Spleen (tissue), 11 donors: ENCODE measurements around the gene SAAL1. TPM values are rescaled to one million over a fixed set of nuclear protein-coding genes. Genes with fewer than 3 reads are reported as not detected.

Source experiments
- DNase-seq: peaks from one replicate; pipeline ENCODE4 v3.0.0-alpha.2; 2020
- H3K27ac ChIP-seq, 8 donors: fragments of 200-600 bp; sonication (generic) in 7 of 8; 1 replicate in 4 of 8; 2 replicates in 4 of 8; pipeline versions ENCODE4 v1.5.0 to v1.8.0; 2016 to 2021; ENCODE audit warnings: inconsistent platforms in 4 of 8, mild to moderate bottlenecking in 4 of 8, moderate library complexity in 1 of 8
- H3K27me3 ChIP-seq, 7 donors: fragments of 200-600 bp; sonication (generic) in 6 of 7; replicated peaks in 1 of 7; 1 replicate in 4 of 7; 2 replicates in 3 of 7; pipeline versions ENCODE4 v1.5.0 to v1.8.0; 2016 to 2021; ENCODE audit warnings: inconsistent platforms in 3 of 7, mild to moderate bottlenecking in 1 of 7
- H3K36me3 ChIP-seq, 6 donors: fragments of 200-600 bp; sonication (generic) in 5 of 6; 1 replicate in 4 of 6; 2 replicates in 2 of 6; pipeline versions ENCODE4 v1.5.0 to v1.8.0; 2016 to 2021; ENCODE audit warnings: inconsistent platforms in 2 of 6
- H3K4me1 ChIP-seq, 6 donors: fragments of 200-600 bp; sonication (generic) in 5 of 6; 1 replicate in 3 of 6; 2 replicates in 3 of 6; pipeline versions ENCODE4 v1.5.0 to v1.8.0; 2016 to 2021; ENCODE audit warnings: inconsistent platforms in 3 of 6
- H3K4me3 ChIP-seq, 8 donors: fragments of 200-600 bp; sonication (generic) in 7 of 8; 1 replicate in 4 of 8; 2 replicates in 4 of 8; pipeline versions ENCODE4 v1.5.0 to v1.8.0; 2016 to 2021; ENCODE audit warnings: inconsistent platforms in 4 of 8, mild to moderate bottlenecking in 4 of 8, moderate library complexity in 2 of 8
- H3K9me3 ChIP-seq, 8 donors: fragments of 200-600 bp; sonication (generic) in 7 of 8; 1 replicate in 4 of 8; 2 replicates in 4 of 8; pipeline versions ENCODE4 v1.5.0 to v1.8.0; 2016 to 2021; ENCODE audit warnings: inconsistent platforms in 4 of 8
- CTCF ChIP-seq, 11 experiments: fragments of 200-600 bp in 7 of 11; fragments of 450-650 bp in 4 of 11; sonication (generic) in 4 of 11; IDR thresholded peaks in 8 of 11; conservative IDR thresholded peaks in 3 of 11; 1 replicate in 7 of 11; 2 replicates in 4 of 11; pipeline versions ENCODE4 v1.4.0 to v1.8.0; 2016 to 2021; ENCODE audit warnings: antibody characterized with exemption in 11 of 11, inconsistent platforms in 4 of 11, mild to moderate bottlenecking in 1 of 11
- POLR2A ChIP-seq, 3 donors: fragments of 450-650 bp; IDR thresholded peaks; one replicate each; pipeline ENCODE4 v1.5.1; 2017; ENCODE audit warnings: antibody characterized with exemption in 3 of 3, mild to moderate bottlenecking in 1 of 3
- POLR2AphosphoS5 ChIP-seq, 3 donors: sonication (generic); formaldehyde crosslinking; IDR thresholded peaks; one replicate each; pipeline ENCODE4 v1.5.1; 2017; ENCODE audit warnings: antibody characterized with exemption in 3 of 3
- WGBS, 5 donors: extraction: QIAGEN DNeasy Blood & Tissue Kit in 3 of 5; methylation state at CpG; one replicate each; pipeline versions ENCODE4 v1.1.5 to v1.1.7; 2013 to 2018; 5-methylcytosine and 5-hydroxymethylcytosine counted together
- intact Hi-C: fragments of 100-400 bp; cut with DNase I; formaldehyde crosslinking; loops from one replicate; pipeline ENCODE4 v1.15.0; 2023; ENCODE audit warnings: low total_unique reads
- polyA plus RNA-seq, 3 donors: library from polyadenylated mRNA; stranded (reverse); fragments of 200-250 nt; gene quantifications; one replicate each; pipeline ENCODE4 v1.2.1, GENCODE V29; 2013
- total RNA-seq, 7 donors: library from RNA; depleted of rRNA in 3 of 7; stranded (reverse); fragments of >200 nt in 3 of 7; fragmentation: NEBNext Ultra II Directional in 4 of 7; extraction: Animal tissue kit (Norgen Biotek cat#: 25700) in 4 of 7; gene quantifications; one replicate each; pipeline versions ENCODE4 v1.1.0 to v1.2.1, GENCODE V29; 2016 to 2021
- donor health status: healthy with polysubstance abuse.
- donor health status: DM: no; HTN: no; CAD: no; lungs with moderate emphysema.
- donor health status: DM: no; HTN: no; CAD: no.
- donor health status: Bipolar disorder and iron deficiency.
- donor health status: healthy.
- donor health status: DM: no; HTN: no; CAD: no.
- donor health status: DM: yes; HTN: yes; CAD: no.

The SAAL1 gene
- total and polyA plus RNA-seq, 10 donors: 12.7 to 26.9 (median 15.2) TPM

- H3K27ac ChIP-seq: no peak overlapping the region
- H3K36me3 ChIP-seq: no peaks in the 10 kb centered on the region
- TF ChIP-seq POLR2AphosphoS5 (IDR thresholded peaks at IDR 0.05): no peak
- no peak for TF ChIP-seq CTCF (IDR thresholded peaks at IDR 0.05 in 8 of 11, conservative IDR thresholded peaks at IDR 0.05 in 3 of 11)
- no peak for TF ChIP-seq POLR2A (IDR thresholded peaks at IDR 0.05)
- intact Hi-C loops: no loop called here
- H3K4me1 ChIP-seq: no peaks in the 10 kb centered on the region
- H3K27me3 ChIP-seq: no peaks in the 10 kb centered on the region
- 87 to 94% (median 90%) methylated on average over 2 of the region's 2 CpGs for WGBS, 5 donors
- no peaks in the 10 kb centered on the region for H3K9me3 ChIP-seq
- no peak for DNase-seq
- H3K4me3 ChIP-seq: no peak overlapping the region
These were observed 44.5 kb downstream of the SAAL1 start for GRCh38 chr11:18061351-18061750.

- H3K4me3 ChIP-seq: no peak overlapping the region
- no peak overlapping the region for H3K27ac ChIP-seq
- no peaks in the 10 kb centered on the region for H3K4me1 ChIP-seq
- no peaks in the 10 kb centered on the region for H3K27me3 ChIP-seq
- no peaks in the 10 kb centered on the region for H3K36me3 ChIP-seq
- no peaks in the 10 kb centered on the region for H3K9me3 ChIP-seq
- whole genome bisulfite sequencing, 5 donors: 74 to 90% (median 86%) methylated on average over 1 of the region's 1 CpG
- DNase-seq: no peak
- intact Hi-C loops: no loop called here
- TF ChIP-seq POLR2AphosphoS5 (IDR thresholded peaks at IDR 0.05): no peak
- TF ChIP-seq CTCF (IDR thresholded peaks at IDR 0.05 in 8 of 11, conservative IDR thresholded peaks at IDR 0.05 in 3 of 11): no peak
- TF ChIP-seq POLR2A (IDR thresholded peaks at IDR 0.05): no peak
These were observed 49.2 kb downstream of the SAAL1 start for GRCh38 chr11:18056561-18057181.

GRCh38 chr11:18054511-18055103, 51.3 kb downstream of the SAAL1 start:
- TF ChIP-seq POLR2AphosphoS5 (IDR thresholded peaks at IDR 0.05): no peak
- TF ChIP-seq CTCF (IDR thresholded peaks at IDR 0.05 in 8 of 11, conservative IDR thresholded peaks at IDR 0.05 in 3 of 11): no peak
- DNase-seq: no peak
- Histone ChIP-seq H3K4me1 (no peaks in the 10 kb centered on the region), H3K9me3 (no peaks in the 10 kb centered on the region), H3K36me3 (no peaks in the 10 kb centered on the region), H3K27me3 (no peaks in the 10 kb centered on the region), H3K27ac (no peak overlapping the region), H3K4me3 (no peak overlapping the region)
- intact Hi-C loops: no loop called here
- 90 to 95% (median 93%) methylated on average over 10 of the region's 10 CpGs for WGBS, 5 donors

- Histone ChIP-seq H3K9me3 (peaks cover 0 to 5% (median 0%) of the 10 kb centered on the region in 8 donors), H3K27ac (no peak overlapping the region), H3K36me3 (no peaks in the 10 kb centered on the region), H3K4me1 (no peaks in the 10 kb centered on the region), H3K27me3 (peaks cover 0 to 25% (median 6%) of the 10 kb centered on the region in 7 donors), H3K4me3 (no peak overlapping the region)
- no peak for DNase-seq
- 27 to 49% (median 32%) methylated on average over 2 of the region's 2 CpGs for WGBS, 5 donors
- no peak for TF ChIP-seq POLR2AphosphoS5 (IDR thresholded peaks at IDR 0.05)
- no peak for TF ChIP-seq POLR2A (IDR thresholded peaks at IDR 0.05)
- TF ChIP-seq CTCF (IDR thresholded peaks at IDR 0.05 in 8 of 11, conservative IDR thresholded peaks at IDR 0.05 in 3 of 11): no peak
- intact Hi-C loops: no loop called here
These were observed 55.0 kb downstream of the SAAL1 start for GRCh38 chr11:18050848-18051247.
